OCI-LY7 (cell line): ENCODE results near the gene RECK.

ENCODE experiments used
- EZH2phosphoT487 ChIP-seq: fragments of 200-600 bp; sonication (generic); IDR thresholded peaks from 2 replicates; pipeline ENCODE4 v1.6.1; 2018; ENCODE audit warnings: low read depth, borderline replicate concordance, mild to moderate bottlenecking, mixed run types, antibody characterized with exemption, low read length, moderate library complexity, mixed read lengths
- TF ChIP-seq, protein P1 (sequence below): fragments of 200-600 bp; sonication (generic); conservative IDR thresholded peaks from 2 replicates; pipeline ENCODE4 v1.5.1; 2014; ENCODE audit warnings: mild to moderate bottlenecking, antibody characterized with exemption, low read length, moderate library complexity, mixed read lengths

DNA sequence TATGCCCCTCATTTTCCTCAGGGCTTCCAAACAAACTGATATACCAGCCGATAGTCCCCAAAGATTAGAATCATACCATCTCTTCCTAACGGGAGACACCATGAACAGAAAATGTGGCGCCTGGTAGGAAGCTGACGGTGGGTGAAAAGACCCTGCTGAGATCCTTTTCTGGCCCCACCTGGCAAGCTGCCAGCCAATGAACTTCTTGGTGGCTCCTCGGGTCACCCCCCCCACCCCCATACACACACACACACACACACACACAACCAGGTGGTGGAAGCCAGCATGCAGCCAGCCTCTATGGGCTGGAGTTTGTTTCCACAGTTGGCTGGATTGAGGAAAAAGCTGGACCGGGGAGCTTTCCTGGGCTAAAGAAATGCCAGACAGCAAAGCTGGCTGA lies 127.7 kb downstream of the RECK start:
- TF ChIP-seq, protein P1, sequence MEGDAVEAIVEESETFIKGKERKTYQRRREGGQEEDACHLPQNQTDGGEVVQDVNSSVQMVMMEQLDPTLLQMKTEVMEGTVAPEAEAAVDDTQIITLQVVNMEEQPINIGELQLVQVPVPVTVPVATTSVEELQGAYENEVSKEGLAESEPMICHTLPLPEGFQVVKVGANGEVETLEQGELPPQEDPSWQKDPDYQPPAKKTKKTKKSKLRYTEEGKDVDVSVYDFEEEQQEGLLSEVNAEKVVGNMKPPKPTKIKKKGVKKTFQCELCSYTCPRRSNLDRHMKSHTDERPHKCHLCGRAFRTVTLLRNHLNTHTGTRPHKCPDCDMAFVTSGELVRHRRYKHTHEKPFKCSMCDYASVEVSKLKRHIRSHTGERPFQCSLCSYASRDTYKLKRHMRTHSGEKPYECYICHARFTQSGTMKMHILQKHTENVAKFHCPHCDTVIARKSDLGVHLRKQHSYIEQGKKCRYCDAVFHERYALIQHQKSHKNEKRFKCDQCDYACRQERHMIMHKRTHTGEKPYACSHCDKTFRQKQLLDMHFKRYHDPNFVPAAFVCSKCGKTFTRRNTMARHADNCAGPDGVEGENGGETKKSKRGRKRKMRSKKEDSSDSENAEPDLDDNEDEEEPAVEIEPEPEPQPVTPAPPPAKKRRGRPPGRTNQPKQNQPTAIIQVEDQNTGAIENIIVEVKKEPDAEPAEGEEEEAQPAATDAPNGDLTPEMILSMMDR = no peak
- TF ChIP-seq EZH2phosphoT487 = no peak
